CD4-positive, alpha-beta T cell treated with Interleukin-4 for 1 hour (primary cell): ENCODE measurements around the gene MAP4K2.

ENCODE experiments used
- DNase-seq, 2 donors: peaks; one replicate each; pipeline ENCODE4 v3.0.0-alpha.2; 2020 to 2022

Gene MAP4K2

DNA sequence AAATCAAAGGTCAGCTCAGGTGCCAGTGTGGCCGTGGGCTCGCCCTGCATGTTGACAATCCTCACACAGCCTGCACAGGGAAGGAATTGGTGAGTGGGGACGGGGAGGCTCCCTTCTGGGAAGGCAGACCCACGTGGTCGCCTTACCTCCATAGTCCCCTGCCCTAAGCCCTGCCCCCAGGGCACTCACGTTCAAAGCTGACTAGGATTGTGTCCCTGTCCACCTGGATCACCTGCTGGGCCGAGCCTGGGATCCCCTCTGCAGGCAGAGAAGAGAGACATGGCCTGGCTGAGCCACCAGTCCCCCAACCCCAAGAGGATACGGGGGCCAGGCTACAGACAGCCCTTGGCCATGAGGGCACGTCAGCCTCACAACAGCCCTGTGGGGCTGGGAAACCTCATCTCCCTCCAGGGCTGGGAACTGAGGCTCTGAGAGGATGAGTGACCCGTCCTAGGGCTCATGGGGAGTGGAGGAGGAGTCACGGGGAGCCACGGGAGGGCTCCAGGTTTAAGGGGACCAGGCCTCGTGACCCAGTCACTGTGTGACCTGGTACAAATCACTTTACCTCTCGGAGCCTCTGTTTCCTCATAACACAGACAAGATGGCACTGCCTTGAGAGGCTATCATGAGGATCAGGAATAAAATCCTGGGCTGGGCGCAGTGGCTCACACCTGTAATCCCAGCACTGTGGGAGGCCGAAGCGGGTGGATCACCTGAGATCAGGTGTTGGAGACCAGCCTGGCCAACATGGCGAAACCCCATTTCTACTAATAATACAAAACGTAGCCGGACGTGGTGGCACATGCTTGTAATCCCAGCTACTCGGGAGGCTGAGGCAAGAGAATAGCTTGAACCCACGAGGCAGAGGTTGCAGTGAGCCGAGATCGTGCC lies 12.6 kb downstream of the MAP4K2 start:
- DNase-seq = no peak

DNA sequence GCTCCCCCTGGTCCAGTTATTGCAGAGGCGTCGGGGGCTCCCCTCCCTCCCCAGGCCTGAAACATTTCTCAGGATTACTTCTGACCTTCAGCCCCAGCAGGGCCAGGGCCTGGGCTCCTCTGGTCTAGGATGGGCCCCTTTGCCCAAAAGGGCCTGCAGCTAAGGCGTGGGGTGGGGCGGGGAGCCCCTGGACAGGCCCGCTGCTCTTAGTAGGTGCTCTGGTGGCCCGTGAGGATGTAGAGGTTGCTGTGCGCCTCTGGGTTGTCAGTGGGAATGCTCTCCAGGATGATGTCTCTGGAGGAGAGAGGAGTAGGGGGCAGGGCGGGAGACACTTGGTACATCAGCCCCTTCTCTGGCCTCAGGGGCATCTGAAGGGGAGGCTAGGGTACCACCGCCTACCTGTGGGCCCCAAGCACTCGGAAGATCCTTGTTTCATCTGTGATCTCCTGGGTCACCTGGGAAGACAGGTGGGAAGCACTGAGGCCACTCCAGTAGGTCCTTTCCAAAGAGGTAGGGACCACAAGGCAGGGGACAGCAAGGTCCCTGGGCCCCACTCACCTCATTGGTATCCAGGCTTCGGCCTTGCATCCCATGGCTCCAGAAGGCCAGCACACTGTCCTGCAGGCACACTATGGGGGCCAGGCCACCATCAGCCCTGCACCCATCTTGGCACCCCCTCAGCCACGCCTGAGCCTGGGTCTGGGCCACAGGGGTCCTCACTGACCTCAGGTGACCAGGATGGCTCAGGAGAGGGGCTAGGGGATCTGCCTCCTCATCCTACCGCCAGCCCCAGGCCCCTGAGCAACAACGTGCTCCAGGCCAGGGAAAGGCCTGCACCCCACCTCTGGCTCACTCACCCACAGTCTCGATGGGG lies 13.4 kb downstream of the MAP4K2 start:
- no peak for DNase-seq

DNA sequence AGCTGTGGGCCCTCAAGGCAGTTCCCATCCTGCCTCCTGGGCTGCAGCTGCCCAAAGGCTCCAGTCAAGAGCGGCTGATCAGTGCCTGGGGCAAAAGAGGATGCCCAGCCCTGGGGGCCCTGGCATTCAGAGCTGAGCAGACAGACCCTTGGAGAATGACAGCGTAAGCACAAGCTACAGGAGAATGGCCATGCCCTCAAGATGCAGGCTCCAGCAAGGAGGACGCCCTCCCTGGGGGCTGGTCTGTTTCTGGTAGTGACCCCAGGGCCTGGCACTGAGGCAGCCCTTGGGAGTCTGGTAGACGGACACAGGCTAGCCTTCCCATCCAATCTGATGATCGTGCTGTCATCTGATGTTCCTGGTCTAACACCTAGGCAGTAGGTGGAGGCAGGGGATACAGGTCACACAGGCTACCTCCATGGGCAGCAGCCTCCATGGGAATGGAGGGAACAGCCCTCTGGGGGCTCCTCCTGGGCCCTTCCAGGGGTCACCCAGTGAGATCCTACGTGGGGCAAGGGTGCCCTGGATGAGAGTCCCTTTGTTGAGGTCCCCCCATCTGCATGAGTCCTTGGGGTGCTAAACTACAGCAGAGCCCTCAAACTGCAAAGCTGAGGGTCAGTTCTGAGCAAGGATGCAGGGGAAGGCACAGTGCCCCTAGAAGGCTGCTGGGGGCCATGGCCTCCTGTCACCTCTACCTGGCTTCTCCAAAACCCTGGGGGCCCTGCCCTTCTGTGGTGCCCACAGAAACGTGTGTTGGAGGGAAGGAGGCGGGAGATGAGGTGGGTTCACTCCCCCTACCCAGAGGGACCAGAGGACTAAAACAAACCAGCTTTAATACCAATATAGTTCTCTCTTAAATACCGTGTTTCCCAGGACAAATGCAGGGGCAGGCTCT lies 14.4 kb downstream of the MAP4K2 start:
- no peak for DNase-seq

DNA sequence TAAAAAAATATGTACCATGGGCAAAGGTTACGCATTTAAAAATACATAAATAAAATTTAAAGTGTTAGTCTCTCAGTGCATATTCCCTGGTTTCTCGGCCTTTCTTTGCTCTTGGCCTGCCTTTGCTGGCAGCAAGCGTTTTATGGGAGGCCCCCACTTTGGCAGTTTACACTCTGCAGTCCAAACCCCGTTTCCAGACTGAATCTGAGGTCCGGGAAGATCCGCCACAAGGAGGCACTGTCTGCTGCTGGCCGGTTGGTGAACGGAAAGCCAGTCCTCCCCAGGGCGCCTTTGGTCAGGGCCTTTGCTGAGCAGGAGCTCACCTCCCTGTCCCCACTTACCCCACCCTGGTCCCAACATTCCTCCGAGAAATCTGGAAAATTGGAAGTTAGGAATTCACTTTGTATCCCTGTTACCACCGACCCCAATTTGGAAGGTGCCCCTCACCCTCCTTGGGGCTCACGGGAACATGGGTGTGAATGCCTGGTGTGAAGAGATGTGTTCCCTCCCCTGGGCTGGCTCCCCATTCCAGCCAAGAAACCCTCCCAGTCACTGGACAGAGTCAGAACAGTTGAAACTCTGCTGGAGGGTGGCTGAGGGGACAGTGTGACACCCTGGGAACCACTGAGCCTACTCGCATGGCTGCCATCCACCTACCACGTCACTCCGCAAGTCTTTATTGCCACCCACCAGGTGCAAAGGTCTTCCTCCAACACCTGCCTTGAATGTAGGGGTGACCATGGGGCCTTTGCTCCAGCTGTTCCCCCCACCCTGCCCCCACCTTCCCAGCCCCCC lies 15.3 kb downstream of the MAP4K2 start:
- DNase-seq = peak; percentile 68 to 72

DNA sequence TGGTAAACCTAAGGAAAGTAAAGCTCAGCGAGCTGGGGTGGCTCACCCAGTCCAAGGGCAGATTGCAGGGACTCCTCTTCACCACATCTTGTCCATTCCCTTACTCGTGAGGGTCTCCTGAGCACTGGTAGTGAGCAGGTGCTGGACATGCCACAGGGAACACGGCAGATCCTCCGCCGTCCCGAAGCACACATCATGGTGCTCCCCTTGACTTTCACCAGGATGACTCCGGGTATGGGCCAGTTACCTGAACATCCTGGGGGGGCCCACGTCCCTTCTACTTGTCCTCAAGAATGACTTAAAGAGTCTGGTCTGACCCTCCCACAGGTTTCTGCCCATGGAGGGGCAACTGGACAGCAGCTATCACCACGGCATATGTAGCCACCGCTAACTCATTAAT lies 16.7 kb downstream of the MAP4K2 start:
- no peak for DNase-seq

DNA sequence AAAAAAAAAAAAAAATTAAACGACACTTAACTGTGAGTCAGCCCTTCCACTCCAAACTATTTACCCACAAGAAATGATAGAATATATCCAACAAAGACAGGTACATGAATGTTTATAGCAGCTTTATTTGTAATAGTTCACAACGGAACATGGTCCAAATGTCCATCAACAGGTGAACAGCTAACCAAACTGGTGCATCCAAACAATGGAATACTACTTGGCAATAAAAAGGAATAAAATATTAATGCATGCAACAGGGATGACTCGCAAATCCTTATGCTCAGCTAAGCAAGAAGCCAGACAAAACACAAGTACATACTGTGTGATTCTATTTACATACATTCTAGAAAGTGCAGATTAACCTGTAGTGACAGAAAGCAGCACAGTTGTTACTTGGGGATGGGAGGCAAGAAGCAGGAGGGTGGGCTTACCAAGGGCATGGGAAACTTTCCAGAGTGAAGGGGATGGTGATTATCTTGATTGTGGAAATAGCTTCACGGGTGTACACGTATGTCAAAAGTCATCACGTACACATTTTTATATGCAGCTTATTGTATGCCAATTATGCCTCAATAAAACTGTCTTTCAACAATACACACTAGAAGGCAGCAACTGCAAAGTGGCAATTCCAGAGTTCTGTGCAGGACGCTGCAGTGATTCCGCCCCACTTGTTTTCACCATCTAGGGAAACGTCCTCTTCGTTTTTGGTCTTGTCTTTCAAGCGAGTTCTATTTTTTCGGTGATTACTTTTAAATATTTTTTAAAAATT lies 18.0 kb downstream of the MAP4K2 start:
- DNase-seq = no peak

DNA sequence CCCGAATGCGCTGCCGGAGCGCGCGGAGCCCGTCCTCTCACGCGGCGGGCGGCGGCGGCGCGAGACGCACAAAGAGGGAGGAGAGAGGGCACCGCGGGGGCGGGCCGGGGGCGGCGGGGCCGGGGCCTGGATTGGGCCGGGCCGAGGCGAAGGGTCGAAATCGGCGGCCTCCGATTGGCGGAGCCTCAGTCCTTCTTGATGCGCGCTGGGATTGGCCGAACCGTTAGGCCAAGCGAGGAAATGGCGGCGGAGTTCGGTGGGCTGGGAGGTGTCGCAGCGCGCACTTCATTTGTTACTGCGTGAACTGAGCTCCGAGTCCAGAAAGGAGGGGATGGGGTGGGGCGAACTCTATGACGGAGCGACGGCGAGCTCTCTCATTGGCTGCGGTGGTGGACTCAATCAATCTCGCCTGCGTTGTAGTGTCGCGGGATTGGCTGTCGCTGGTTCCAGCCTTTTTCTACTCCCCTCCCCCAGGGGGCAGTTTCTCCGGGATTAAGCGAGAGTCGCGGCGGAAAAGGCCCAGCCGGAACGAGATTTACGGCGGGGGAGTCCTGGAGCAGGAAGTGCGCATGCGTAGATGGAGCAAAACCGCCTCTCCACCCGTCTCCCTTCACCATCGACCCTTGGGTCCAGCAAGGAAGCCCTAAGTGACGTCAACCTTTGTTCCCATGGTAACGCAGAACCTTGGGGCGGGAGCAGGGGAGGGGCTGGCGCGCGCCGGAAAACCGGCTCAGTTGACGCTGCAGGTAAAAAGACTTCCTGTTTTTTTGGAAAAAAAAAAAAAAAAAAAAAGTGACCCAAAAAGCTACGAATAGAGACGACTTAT lies 24.3 kb downstream of the MAP4K2 start, which contains the start of gene SF1:
Gene SF1 (minus strand): TSS at position 70 of the 826 bp plus-strand sequence. CDS start 150 bp downstream, outside the sequence.
- DNase-seq = peak; percentile 100

DNA sequence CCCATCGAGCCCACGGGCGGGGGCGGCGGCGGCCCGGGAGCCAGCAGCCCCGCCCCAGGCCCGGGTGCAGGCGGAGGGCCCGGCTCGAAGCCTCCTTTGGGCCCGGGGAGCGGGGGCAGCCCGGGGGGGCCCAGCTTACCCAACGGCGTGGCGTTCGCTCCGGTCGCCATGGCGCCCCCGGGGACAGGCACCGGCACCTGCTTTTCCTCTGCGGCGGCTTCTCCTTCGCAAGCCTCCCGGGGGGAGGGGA lies 24.9 kb downstream of the MAP4K2 start:
- DNase-seq = no peak

DNA sequence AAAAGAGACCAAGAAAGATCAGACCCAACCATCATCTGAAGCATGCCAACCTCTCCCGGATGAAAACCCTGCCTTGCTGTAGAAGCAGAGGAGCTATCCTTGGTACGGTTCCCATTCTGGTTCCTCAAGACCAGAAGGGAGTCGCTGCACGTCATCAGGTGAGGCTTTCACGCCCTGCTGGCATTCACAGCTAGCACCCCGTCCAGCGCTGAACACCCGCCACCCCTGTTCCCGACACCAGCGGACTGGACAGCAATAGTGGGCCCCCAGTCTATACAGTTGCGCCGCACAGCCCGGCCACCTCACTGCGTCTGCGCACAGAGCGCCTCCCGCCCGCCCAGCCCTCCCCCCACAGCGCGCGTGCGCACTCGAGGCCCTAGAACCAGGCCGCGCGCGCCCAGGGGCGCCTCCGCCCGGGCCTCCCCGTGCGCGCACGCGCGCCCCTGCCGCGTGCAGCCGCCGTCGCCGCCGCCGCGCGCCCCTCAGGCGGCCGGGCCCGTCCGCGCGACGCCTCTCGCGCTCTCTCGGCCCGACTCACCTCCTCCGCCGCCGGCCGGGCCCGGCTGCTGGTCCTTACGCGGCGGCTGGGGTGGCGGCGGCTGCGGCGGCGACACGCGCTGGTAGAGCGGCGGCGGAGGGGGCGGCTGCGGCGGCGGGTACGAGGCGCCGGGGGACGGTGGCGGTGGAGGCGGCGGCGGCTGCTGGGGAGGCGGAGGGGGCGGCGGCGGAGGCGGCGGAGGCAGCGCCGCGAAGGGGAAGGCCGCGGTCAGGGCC lies 25.4 kb downstream of the MAP4K2 start:
- DNase-seq = peak; percentile 81 to 82

DNA sequence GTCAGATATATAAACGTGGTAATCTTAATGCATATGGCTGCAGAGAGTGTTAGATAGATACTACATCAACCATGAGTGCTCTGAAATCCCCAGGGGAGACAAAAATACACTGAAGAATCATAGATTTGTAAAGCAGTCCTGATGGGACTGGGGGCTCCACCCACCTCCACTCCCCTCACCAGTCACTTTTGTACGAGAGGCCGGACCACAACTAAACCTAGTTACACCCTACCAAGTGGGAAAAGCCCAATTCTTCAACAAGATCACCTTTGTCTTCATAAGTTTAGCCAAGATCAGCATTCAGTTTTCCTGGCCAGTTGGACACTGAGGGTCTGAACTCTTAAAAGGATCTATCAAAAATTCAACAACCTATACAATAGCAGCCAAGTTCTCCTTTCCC lies 26.1 kb downstream of the MAP4K2 start:
- DNase-seq = no peak

DNA sequence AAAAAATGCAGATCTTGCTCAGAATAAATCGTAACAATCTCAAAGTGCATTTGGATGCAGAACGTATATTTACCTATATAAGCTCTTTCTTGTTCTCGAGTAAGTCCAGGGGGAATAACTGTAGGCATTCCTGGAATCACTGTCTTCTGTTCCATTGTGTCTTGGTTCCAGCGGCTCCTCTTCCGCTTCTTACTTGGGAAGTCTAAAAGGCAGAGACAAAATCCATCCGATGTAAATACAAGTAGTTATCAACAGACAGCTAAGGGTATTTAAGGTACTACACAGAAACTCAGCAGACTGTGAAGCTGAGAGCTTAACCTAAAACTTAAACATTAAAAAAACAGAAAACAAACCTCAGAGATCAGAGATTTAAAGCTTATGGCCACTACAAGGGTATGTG lies 26.6 kb downstream of the MAP4K2 start:
- DNase-seq = no peak

DNA sequence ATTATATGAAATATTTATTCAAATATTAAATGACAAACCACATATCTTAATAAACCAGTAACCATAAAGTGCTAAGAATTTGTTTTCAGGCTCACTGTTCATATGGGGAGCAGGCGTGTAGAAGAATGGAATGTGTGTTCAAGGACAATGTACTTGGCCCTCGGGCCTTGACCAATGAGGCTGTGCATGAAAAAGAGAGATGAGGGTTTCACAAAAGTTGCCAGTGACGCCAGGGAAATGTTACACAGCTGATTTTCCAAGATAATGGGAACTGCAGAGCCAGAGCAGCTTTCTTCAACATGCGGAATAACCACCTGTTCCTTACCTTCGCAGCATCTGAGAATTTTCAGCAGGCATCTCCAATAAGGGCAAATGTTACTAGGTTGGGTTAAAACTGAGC lies 28.9 kb downstream of the MAP4K2 start:
- DNase-seq = no peak

DNA sequence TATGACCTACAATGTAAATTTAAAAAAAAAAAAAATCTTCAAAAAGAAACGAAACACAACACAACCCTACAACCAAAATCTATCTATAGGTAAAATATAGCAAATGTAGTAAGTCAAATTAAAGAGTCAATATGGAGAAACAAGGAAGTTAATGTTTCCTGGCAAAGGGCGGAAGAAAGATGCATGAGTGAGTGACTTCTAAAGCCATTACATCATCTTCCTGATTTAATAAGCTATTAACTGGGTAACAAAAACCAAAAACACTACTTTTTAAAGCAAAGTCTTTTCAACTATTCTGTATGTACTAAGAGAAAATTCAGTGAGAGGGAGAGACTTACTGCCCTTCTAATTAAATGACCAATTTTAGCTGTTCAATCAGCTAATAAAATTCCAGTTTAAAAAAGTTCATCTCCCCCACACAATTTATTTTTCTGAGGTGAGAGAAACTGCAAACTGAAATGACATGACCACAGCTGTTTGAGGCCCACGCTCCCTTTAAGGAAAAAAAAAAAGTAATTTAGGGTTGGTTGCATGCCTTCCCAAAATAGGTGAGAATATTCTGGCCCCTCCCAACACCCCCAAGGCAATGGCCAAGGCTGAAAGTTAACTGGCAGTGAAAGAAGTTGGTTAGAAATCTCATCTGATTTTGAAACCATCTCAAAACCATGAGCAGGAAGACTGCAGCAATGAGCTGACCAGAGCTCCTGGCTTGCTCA lies 30.6 kb downstream of the MAP4K2 start:
- DNase-seq = no peak

DNA sequence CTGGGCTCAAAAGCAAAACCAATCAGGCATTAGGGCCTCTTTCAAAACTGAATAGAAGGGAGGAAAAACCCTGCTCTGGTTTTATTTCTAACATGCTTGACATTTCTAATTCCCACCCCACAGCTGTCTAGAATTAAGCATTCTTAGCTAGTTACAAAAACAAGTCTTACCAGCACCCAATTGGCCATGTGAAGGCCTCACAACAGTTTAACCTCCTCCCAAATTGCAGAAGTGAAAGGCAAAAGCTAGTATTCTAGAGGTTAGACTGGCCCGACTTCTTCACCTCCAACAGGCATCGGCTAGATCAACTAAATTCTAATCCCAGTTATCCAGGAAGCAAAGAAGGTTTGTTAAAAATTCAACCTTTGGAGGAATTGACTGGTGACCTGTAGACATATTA lies 31.2 kb downstream of the MAP4K2 start:
- peak in 1 of 2 donors; percentile 30 for DNase-seq

DNA sequence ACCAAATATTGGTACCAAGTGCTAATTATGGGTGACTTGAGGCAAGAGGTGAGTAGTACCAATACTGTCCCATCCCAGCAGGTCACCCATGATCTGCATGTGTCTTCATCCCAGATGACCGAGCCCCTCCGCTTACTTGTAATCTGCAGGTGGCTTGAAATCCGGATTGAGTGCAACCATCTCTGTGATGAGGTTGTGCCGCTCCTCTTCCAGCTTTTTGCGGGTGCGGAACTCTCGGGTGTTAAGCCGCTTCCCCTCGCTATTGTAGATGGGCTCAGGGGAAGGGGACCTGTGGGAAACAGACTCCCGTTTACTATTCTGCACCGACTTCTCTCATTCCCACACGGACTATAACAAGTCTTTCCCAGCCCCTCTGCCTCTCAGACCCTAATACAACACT lies 32.9 kb downstream of the MAP4K2 start:
- DNase-seq = no peak

DNA sequence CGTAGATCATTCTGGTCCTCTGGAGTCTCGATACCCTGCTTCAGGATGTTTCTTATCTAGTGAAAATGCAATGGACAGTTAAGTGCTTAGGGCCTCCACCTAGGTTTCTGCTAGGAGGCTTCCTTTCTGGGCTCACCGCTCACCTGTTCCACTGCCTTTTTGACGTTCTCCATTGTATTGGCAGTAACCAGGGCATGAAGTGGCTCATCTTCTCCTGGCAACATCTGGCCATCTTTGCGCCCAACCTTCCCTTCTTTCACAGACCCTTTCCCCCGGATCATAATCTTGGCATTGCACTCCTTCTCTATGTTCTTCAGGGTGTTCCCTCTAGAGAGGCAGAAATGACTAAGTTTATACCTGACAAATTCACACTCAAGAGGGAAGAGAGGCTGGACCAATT lies 33.7 kb downstream of the MAP4K2 start:
- DNase-seq = no peak

DNA sequence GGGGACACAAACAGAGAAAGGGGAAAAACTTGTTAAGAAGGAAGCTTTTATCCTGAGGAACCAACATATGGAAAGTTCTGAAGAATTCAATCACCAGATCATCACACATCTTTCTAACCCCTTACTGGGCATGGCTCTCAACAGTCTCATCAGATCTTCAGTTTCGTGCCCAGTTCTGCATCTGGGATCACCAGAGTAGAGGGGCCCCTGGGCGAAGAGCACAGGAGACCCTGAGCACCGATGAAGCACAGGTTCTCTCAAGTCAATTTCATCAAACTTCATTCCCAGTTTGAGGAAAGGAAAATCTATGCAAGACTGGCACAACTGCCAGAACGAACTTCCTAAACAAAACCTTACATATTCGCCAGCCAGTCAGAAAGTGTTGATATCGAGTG lies 34.7 kb downstream of the MAP4K2 start:
- no peak for DNase-seq

DNA sequence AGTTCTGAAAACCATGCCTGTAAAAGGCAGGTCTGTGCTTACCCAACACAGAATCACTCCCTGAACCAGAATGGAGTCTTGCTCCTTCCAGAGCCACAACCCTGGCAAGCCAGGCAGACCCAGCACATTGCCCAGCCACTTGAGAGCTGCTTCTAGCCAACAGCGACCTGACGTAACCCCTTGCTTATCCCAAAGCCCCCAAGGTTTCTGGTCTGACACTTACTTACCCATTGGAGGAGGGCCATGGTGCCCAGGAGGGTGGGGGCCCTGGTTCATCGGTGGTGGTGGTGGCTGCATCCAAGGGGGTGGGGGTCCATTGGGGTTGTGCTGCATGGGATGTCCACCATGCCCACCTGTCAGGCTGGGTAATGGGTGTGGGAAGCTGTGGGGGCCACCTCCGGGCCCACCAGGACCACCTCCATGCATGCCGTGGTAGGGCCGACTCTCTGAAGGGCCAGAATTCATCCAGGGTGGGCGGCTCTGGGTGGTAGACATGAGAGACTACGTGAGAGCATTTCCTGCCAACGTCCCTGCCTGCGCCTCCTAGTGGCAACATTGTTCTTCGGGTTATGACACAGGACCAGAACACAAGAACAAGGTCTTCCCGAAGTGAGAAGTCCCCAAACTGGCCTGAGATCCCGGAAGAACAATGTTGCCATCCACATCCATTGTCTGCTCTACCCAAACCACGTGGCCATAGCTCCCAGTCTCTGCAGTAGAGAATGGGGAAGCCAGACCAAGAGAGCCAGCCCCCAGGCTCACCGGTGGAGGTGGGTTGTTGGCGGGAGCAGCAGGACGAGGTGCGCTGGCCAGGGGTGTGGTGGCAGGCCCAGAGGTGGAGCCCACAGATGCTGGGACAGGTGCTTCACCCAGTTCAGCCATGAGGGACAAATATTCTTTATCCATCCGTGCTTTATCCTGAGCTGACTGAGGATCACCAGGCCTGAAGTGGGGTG lies 35.4 kb downstream of the MAP4K2 start:
- DNase-seq = peak; percentile 78 to 84
